Lower leg skin (tissue), 4 donors: Measurements from ENCODE around the gene DUOX1. TPM values are rescaled to one million over a fixed set of nuclear protein-coding genes. Genes with fewer than 3 reads are reported as not detected.
"Not testable (repeated sequence)": the region's sequence is repeated elsewhere in the genome, so short reads cannot be mapped to it uniquely, and the experiment has no call there.

Experiments
- DNase-seq, 2 donors: peaks; one replicate each; pipeline ENCODE4 v3.0.0-alpha.2; 2019; ENCODE audit warnings: low spot score in 2 of 2
- H3K4me3 ChIP-seq: fragments of 200-600 bp; sonication (generic); 2 replicates; pipeline ENCODE4 v1.5.1; 2017; ENCODE audit warnings: mild to moderate bottlenecking, low read depth; ENCODE audit not compliant: poor library complexity, severe bottlenecking
- CTCF ChIP-seq, 3 donors: fragments of 450-650 bp; IDR thresholded peaks; one replicate each; pipeline ENCODE4 v1.5.1; 2016; ENCODE audit warnings: antibody characterized with exemption in 3 of 3, mild to moderate bottlenecking in 3 of 3, moderate library complexity in 2 of 3
- POLR2A ChIP-seq, 2 donors: fragments of 450-650 bp; IDR thresholded peaks; one replicate each; pipeline ENCODE4 v1.6.1; 2016 to 2017; ENCODE audit warnings: antibody characterized with exemption in 2 of 2, mild to moderate bottlenecking in 1 of 2, moderate library complexity in 1 of 2
- WGBS, 2 donors: methylation state at CpG; one replicate each; pipeline ENCODE4 v1.1.5; 2018; 5-methylcytosine and 5-hydroxymethylcytosine counted together
- intact Hi-C: fragments of 100-400 bp; cut with DNase I; formaldehyde crosslinking; loops from one replicate; pipeline ENCODE4 v1.15.0; 2023; ENCODE audit warnings: low total_unique reads
- total RNA-seq, 4 donors: library from RNA; depleted of rRNA; stranded (reverse); fragments of >200 nt; gene quantifications; one replicate each; pipeline ENCODE4 v1.1.0, GENCODE V29; 2016

Gene DUOX1
- total RNA-seq, 4 donors from 2014 or later = 90.1 to 162 (median 114) TPM

- intact Hi-C loops = no loop called here
- no peak for TF ChIP-seq POLR2A (IDR thresholded peaks at IDR 0.05)
- no peak for TF ChIP-seq CTCF (IDR thresholded peaks at IDR 0.05)
- DNase-seq = no peak
- WGBS, 2 donors = 94 to 96% methylated on average over 12 of the region's 12 CpGs
- H3K4me3 ChIP-seq = no peak overlapping the region
Observed at GRCh38 chr15:45101749-45102148, 28.0 kb upstream of the DUOX1 start.

GRCh38 chr15:45102226-45102625 lies 27.6 kb upstream of the DUOX1 start:
- no peak overlapping the region for H3K4me3 ChIP-seq
- WGBS, 2 donors = 62 to 73% methylated on average over 6 of the region's 6 CpGs
- TF ChIP-seq CTCF (IDR thresholded peaks at IDR 0.05) = no peak
- no peak for TF ChIP-seq POLR2A (IDR thresholded peaks at IDR 0.05)
- DNase-seq = no peak
- intact Hi-C loops = no loop called here

- H3K4me3 ChIP-seq, intact Hi-C loops, DNase-seq: not testable (repeated sequence)
- 91 to 92% methylated on average over 9 of the region's 9 CpGs for WGBS, 2 donors
Observed at GRCh38 chr15:45104170-45104569, 25.6 kb upstream of the DUOX1 start.

GRCh38 chr15:45105586-45105985 lies 24.2 kb upstream of the DUOX1 start:
- intact Hi-C loops = no loop called here
- WGBS, 2 donors = 92 to 95% methylated on average over 11 of the region's 11 CpGs
- peak in 1 of 2 donors; percentile 56 for DNase-seq
- TF ChIP-seq CTCF (IDR thresholded peaks at IDR 0.05) (no peak), POLR2A (IDR thresholded peaks at IDR 0.05) (no peak)
- H3K4me3 ChIP-seq = no peak overlapping the region

- DNase-seq = peak in 1 of 2 donors; percentile 53
- intact Hi-C loops = no loop called here
- 83 to 84% methylated on average over 15 of the region's 15 CpGs for WGBS, 2 donors
Observed at GRCh38 chr15:45106002-45106790, 23.6 kb upstream of the DUOX1 start.

More at GRCh38 chr15:45106002-45106790, 23.6 kb upstream of the DUOX1 start:
- TF ChIP-seq POLR2A (IDR thresholded peaks at IDR 0.05) = no peak
- no peak for TF ChIP-seq CTCF (IDR thresholded peaks at IDR 0.05)
- H3K4me3 ChIP-seq = no peak overlapping the region
